Putamen (tissue), 1 donor: Measurements from ENCODE around the gene RAD51.

Experiments
- DNase-seq: peaks from one replicate; pipeline ENCODE4 v3.0.0-alpha.2; 2016; ENCODE audit warnings: low spot score

Gene RAD51

GRCh38 chr15:40762919-40763800, 68.2 kb downstream of the RAD51 start:
- no peak for DNase-seq

- DNase-seq = peak; percentile 23
These were observed 69.0 kb downstream of the RAD51 start, which contains the start of gene GCHFR for GRCh38 chr15:40763801-40764628. Gene GCHFR, plus strand, starts transcription at chr15:40764068. Its CDS starts 113 bp downstream, at chr15:40764181.

- no peak for DNase-seq
These were observed 69.7 kb downstream of the RAD51 start for GRCh38 chr15:40764629-40765103.

GRCh38 chr15:40766194-40766815, 71.3 kb downstream of the RAD51 start:
- DNase-seq = no peak

GRCh38 chr15:40766906-40767837, 72.2 kb downstream of the RAD51 start:
- no peak for DNase-seq

- no peak for DNase-seq
These were observed 73.0 kb downstream of the RAD51 start for GRCh38 chr15:40767838-40768500.

GRCh38 chr15:40768521-40769273, 73.7 kb downstream of the RAD51 start:
- DNase-seq = no peak

- peak; percentile 63 for DNase-seq
These were observed 74.5 kb downstream of the RAD51 start, which contains the start of gene C15orf62 for GRCh38 chr15:40769274-40770146. Gene C15orf62, plus strand, starts transcription at chr15:40769980. Its CDS starts 516 bp downstream, at chr15:40770496.

GRCh38 chr15:40770147-40770721, 75.3 kb downstream of the RAD51 start:
- no peak for DNase-seq

GRCh38 chr15:40771242-40771641, 76.3 kb downstream of the RAD51 start:
- no peak for DNase-seq

GRCh38 chr15:40772014-40772413, 77.0 kb downstream of the RAD51 start:
- DNase-seq = no peak

- no peak for DNase-seq
These were observed 78.5 kb downstream of the RAD51 start for GRCh38 chr15:40773496-40773895.

- DNase-seq = no peak
These were observed 78.9 kb downstream of the RAD51 start for GRCh38 chr15:40773902-40774301.

- no peak for DNase-seq
These were observed 80.0 kb downstream of the RAD51 start for GRCh38 chr15:40775007-40775406.

GRCh38 chr15:40775740-40776536, 81.0 kb downstream of the RAD51 start:
- DNase-seq = no peak

- DNase-seq = no peak
These were observed 81.7 kb downstream of the RAD51 start for GRCh38 chr15:40776537-40777141.
